ENCODE measurements around the gene KCNH3. TPM values are rescaled to one million over a fixed set of nuclear protein-coding genes. Genes with fewer than 3 reads are reported as not detected.
"Not testable (repeated sequence)": the region's sequence is repeated elsewhere in the genome, so short reads cannot be mapped to it uniquely, and the experiment has no call there.

KCNH3 gene
- total RNA-seq, 1 donor from 2014 or later = 0.41 TPM

- Histone ChIP-seq H3K4me1 (peaks cover 3% of the 10 kb centered on the region), H3K9me3 (replicated peaks) (no peaks in the 10 kb centered on the region), H3K4me3 (no peak overlapping the region), H3K36me3 (peaks cover 19% of the 10 kb centered on the region), H3K27me3 (ENCODE audit: low read depth) (no peaks in the 10 kb centered on the region), H3K27ac (replicated peaks) (no peak overlapping the region)
- DNase-seq = no peak
- no peak for TF ChIP-seq CTCF (IDR thresholded peaks at IDR 0.05; ENCODE audit: borderline replicate concordance)
- intact Hi-C loops (cut with micrococcal nuclease) = no loop called here
Measured at GRCh38 chr12:49505672-49506071, 33.2 kb upstream of the KCNH3 start.

- no peaks in the 10 kb centered on the region for H3K27me3 ChIP-seq (ENCODE audit: low read depth)
- H3K36me3 ChIP-seq = peaks cover 6% of the 10 kb centered on the region
- H3K4me3 ChIP-seq = no peak overlapping the region
- H3K9me3 ChIP-seq (replicated peaks) = no peaks in the 10 kb centered on the region
- H3K27ac ChIP-seq (replicated peaks) = no peak overlapping the region
- H3K4me1 ChIP-seq = peaks cover 5% of the 10 kb centered on the region
- TF ChIP-seq CTCF (IDR thresholded peaks at IDR 0.05; ENCODE audit: borderline replicate concordance) = no peak
- intact Hi-C loops (cut with micrococcal nuclease) = no loop called here
- DNase-seq = no peak
Measured at GRCh38 chr12:49507139-49507538, 31.7 kb upstream of the KCNH3 start.

- H3K27me3 ChIP-seq (ENCODE audit: low read depth); intact Hi-C loops (cut with micrococcal nuclease); H3K36me3 ChIP-seq; H3K4me1 ChIP-seq; DNase-seq; H3K4me3 ChIP-seq; H3K9me3 ChIP-seq (replicated peaks); H3K27ac ChIP-seq (replicated peaks): not testable (repeated sequence)
Measured at GRCh38 chr12:49509681-49510080, 29.1 kb upstream of the KCNH3 start.

GRCh38 chr12:49511410-49511809, 27.4 kb upstream of the KCNH3 start:
- H3K4me1 ChIP-seq = peaks cover 5% of the 10 kb centered on the region
- no peak for DNase-seq
- no peak overlapping the region for H3K4me3 ChIP-seq
- intact Hi-C loops (cut with micrococcal nuclease) = no loop called here
- no peaks in the 10 kb centered on the region for H3K27me3 ChIP-seq (ENCODE audit: low read depth)
- no peak overlapping the region for H3K27ac ChIP-seq (replicated peaks)
- no peaks in the 10 kb centered on the region for H3K36me3 ChIP-seq
- no peak for TF ChIP-seq CTCF (IDR thresholded peaks at IDR 0.05; ENCODE audit: borderline replicate concordance)
- H3K9me3 ChIP-seq (replicated peaks) = no peaks in the 10 kb centered on the region

GRCh38 chr12:49512546-49512945, 26.3 kb upstream of the KCNH3 start:
- intact Hi-C loops (cut with micrococcal nuclease) = no loop called here
- H3K9me3 ChIP-seq (replicated peaks) = no peaks in the 10 kb centered on the region
- DNase-seq = no peak

GRCh38 chr12:49515266-49515665, 23.6 kb upstream of the KCNH3 start:
- peaks cover 5% of the 10 kb centered on the region for H3K4me1 ChIP-seq
- H3K4me3 ChIP-seq = no peak overlapping the region
- H3K9me3 ChIP-seq (replicated peaks) = no peaks in the 10 kb centered on the region
- intact Hi-C loops (cut with micrococcal nuclease) = loop anchor here (2.0 kb wide), 1 partner anchor 156 kb away; no protein-coding TSS in a partner anchor
- no peak overlapping the region for H3K27ac ChIP-seq (replicated peaks)
- TF ChIP-seq CTCF (IDR thresholded peaks at IDR 0.05; ENCODE audit: borderline replicate concordance) = no peak
- H3K36me3 ChIP-seq = no peaks in the 10 kb centered on the region
- H3K27me3 ChIP-seq (ENCODE audit: low read depth) = no peaks in the 10 kb centered on the region
- no peak for DNase-seq

More at GRCh38 chr12:49512546-49512945, 26.3 kb upstream of the KCNH3 start:
- H3K36me3 ChIP-seq = no peaks in the 10 kb centered on the region
- H3K27me3 ChIP-seq (ENCODE audit: low read depth) = no peaks in the 10 kb centered on the region
- H3K27ac ChIP-seq (replicated peaks) = no peak overlapping the region
- H3K4me1 ChIP-seq = peaks cover 5% of the 10 kb centered on the region
- H3K4me3 ChIP-seq = no peak overlapping the region
- no peak for TF ChIP-seq CTCF (IDR thresholded peaks at IDR 0.05; ENCODE audit: borderline replicate concordance)

Data from left ventricle myocardium inferior (tissue), 1 donor.